Caco-2 (cell line): ENCODE measurements around the gene BRF1. TPM values are rescaled to one million over a fixed set of nuclear protein-coding genes. Genes with fewer than 3 reads are reported as not detected.

Experiments
- BruUV-seq: library from RNA; stranded (reverse); fragments of 400-500 nt; replicated peaks from 2 replicates; lab custom pipeline; 2021; lab: Mats Ljungman, UMichigan
- CTCF ChIA-PET: fragments of 300-600 bp; sonication (Branson Sonifier 250); formaldehyde crosslinking; loops from one replicate; lab custom pipeline; 2022; ENCODE audit warnings: antibody characterized with exemption; lab: Charles Lee
- POLR2A ChIA-PET: fragments of 300-600 bp; sonication (Branson Sonifier 250); formaldehyde crosslinking; loops from one replicate; lab custom pipeline; 2022; ENCODE audit warnings: antibody characterized with exemption; lab: Charles Lee
- DNase-seq, 2 experiments: peaks; one replicate each; pipeline versions ENCODE4 v3.0.0 to v3.0.0-alpha.2; 2020 to 2022
- H3K27me3 ChIP-seq: replicated peaks from 2 replicates; pipeline ENCODE4 v1.6.0; 2011; ENCODE audit warnings: low read length; ENCODE audit not compliant: control insufficient read depth, insufficient read depth
- H3K36me3 ChIP-seq: 2 replicates; pipeline ENCODE4 v1.5.1; 2011; ENCODE audit warnings: low read length; ENCODE audit not compliant: control insufficient read depth, insufficient read depth
- H3K4me1 ChIP-seq: fragments of 250-450 bp; sonication (Bioruptor Pico); 2 replicates; pipeline ENCODE4 v1.5.1; 2020; ENCODE audit warnings: mild to moderate bottlenecking
- H3K4me3 ChIP-seq: 2 replicates; pipeline ENCODE4 v1.5.1; 2011; ENCODE audit warnings: low read depth, mild to moderate bottlenecking, control low read depth, low read length
- H3K9me3 ChIP-seq: fragments of 250-450 bp; sonication (Bioruptor Pico); 2 replicates; pipeline ENCODE4 v1.5.1; 2020; ENCODE audit warnings: mild to moderate bottlenecking, moderate library complexity
- H3K27ac Mint-ChIP-seq: one replicate; pipeline ENCODE4 v1.8.0; 2022; ENCODE audit warnings: mixed read lengths; ENCODE audit not compliant: unreplicated experiment
- H3K27me3 Mint-ChIP-seq: one replicate; pipeline ENCODE4 v1.8.0; 2022; ENCODE audit warnings: mixed read lengths; ENCODE audit not compliant: insufficient read depth, unreplicated experiment
- H3K36me3 Mint-ChIP-seq: one replicate; pipeline ENCODE4 v1.8.0; 2022; ENCODE audit warnings: mild to moderate bottlenecking, mixed read lengths; ENCODE audit not compliant: insufficient read depth, unreplicated experiment
- H3K4me1 Mint-ChIP-seq: one replicate; pipeline ENCODE4 v1.8.0; 2022; ENCODE audit warnings: low read depth, mixed read lengths; ENCODE audit not compliant: unreplicated experiment
- H3K4me3 Mint-ChIP-seq: one replicate; pipeline ENCODE4 v1.8.0; 2022; ENCODE audit warnings: mild to moderate bottlenecking, moderate library complexity, mixed read lengths; ENCODE audit not compliant: unreplicated experiment
- H3K9me3 Mint-ChIP-seq: one replicate; pipeline ENCODE4 v1.8.0; 2022; ENCODE audit warnings: mixed read lengths; ENCODE audit not compliant: unreplicated experiment
- intact Hi-C: fragments of 100-400 bp; cut with micrococcal nuclease; formaldehyde crosslinking; loops from one replicate; pipeline ENCODE4 v1.10.0; 2022; ENCODE audit not compliant: unreplicated experiment
- total RNA-seq: library from RNA; stranded (reverse); gene quantifications from 2 replicates; pipeline ENCODE4 v1.2.3, GENCODE V29; 2022
- TF ChIP-seq, protein P1 (sequence below), 2 experiments: fragments of 200-600 bp in 1 of 2; IDR thresholded peaks; 1 replicate in 1 of 2; 2 replicates in 1 of 2; pipeline versions ENCODE4 v1.5.1 to v1.8.0; 2011 to 2022; ENCODE audit warnings: antibody characterized with exemption in 1 of 2, control low read depth in 1 of 2, inconsistent platforms in 1 of 2, low read depth in 1 of 2, low read length in 1 of 2, mild to moderate bottlenecking in 1 of 2, moderate library complexity in 1 of 2; ENCODE audit not compliant: insufficient read depth in 1 of 2, severe bottlenecking in 1 of 2, unreplicated experiment in 1 of 2

BRF1 gene
- total RNA-seq, 1 experiment from 2014 or later: 43.6 TPM

GRCh38 chr14:105331575-105332349, 31.0 kb upstream of the BRF1 start:
- Histone ChIP-seq H3K4me1 (no peaks in the 10 kb centered on the region), H3K27me3 (no peaks in the 10 kb centered on the region), H3K36me3 (no peaks in the 10 kb centered on the region), H3K4me3 (no peak overlapping the region), H3K9me3 (no peaks in the 10 kb centered on the region)
- Mint-ChIP-seq H3K36me3 (no peaks in the 10 kb centered on the region), H3K27ac (no peak overlapping the region), H3K4me3 (no peak overlapping the region), H3K4me1 (no peaks in the 10 kb centered on the region), H3K27me3 (no peaks in the 10 kb centered on the region), H3K9me3 (no peaks in the 10 kb centered on the region)
- intact Hi-C loops: no loop called here
- ChIA-PET POLR2A (no interaction called here), CTCF (no interaction called here)
- no peak for DNase-seq
- TF ChIP-seq, protein P1, sequence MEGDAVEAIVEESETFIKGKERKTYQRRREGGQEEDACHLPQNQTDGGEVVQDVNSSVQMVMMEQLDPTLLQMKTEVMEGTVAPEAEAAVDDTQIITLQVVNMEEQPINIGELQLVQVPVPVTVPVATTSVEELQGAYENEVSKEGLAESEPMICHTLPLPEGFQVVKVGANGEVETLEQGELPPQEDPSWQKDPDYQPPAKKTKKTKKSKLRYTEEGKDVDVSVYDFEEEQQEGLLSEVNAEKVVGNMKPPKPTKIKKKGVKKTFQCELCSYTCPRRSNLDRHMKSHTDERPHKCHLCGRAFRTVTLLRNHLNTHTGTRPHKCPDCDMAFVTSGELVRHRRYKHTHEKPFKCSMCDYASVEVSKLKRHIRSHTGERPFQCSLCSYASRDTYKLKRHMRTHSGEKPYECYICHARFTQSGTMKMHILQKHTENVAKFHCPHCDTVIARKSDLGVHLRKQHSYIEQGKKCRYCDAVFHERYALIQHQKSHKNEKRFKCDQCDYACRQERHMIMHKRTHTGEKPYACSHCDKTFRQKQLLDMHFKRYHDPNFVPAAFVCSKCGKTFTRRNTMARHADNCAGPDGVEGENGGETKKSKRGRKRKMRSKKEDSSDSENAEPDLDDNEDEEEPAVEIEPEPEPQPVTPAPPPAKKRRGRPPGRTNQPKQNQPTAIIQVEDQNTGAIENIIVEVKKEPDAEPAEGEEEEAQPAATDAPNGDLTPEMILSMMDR (IDR thresholded peaks at IDR 0.05; ENCODE audit: insufficient read depth in 1 of 2, low read depth in 1 of 2, low read length in 1 of 2, severe bottlenecking in 1 of 2, unreplicated experiment in 1 of 2): no peak
- no TSS peak for BruUV-seq

GRCh38 chr14:105330491-105330895, 29.7 kb upstream of the BRF1 start:
- H3K36me3 ChIP-seq: no peaks in the 10 kb centered on the region
- Mint-ChIP-seq H3K36me3 (no peaks in the 10 kb centered on the region), H3K4me1 (no peaks in the 10 kb centered on the region), H3K4me3 (no peak overlapping the region), H3K9me3 (no peaks in the 10 kb centered on the region), H3K27ac (no peak overlapping the region), H3K27me3 (no peaks in the 10 kb centered on the region)
- no peak overlapping the region for H3K4me3 ChIP-seq
- no peaks in the 10 kb centered on the region for H3K9me3 ChIP-seq
- ChIA-PET CTCF (no interaction called here), POLR2A (no interaction called here)
- BruUV-seq: no TSS peak
- TF ChIP-seq, protein P1 (IDR thresholded peaks at IDR 0.05; ENCODE audit: insufficient read depth in 1 of 2, low read depth in 1 of 2, low read length in 1 of 2, severe bottlenecking in 1 of 2, unreplicated experiment in 1 of 2): no peak
- DNase-seq: no peak
- intact Hi-C loops: no loop called here
- no peaks in the 10 kb centered on the region for H3K4me1 ChIP-seq
- no peaks in the 10 kb centered on the region for H3K27me3 ChIP-seq

GRCh38 chr14:105329411-105330150, 28.8 kb upstream of the BRF1 start:
- Histone ChIP-seq H3K27me3 (no peaks in the 10 kb centered on the region), H3K36me3 (no peaks in the 10 kb centered on the region), H3K9me3 (no peaks in the 10 kb centered on the region), H3K4me3 (no peak overlapping the region), H3K4me1 (no peaks in the 10 kb centered on the region)
- Mint-ChIP-seq H3K4me1 (no peaks in the 10 kb centered on the region), H3K4me3 (no peak overlapping the region), H3K9me3 (no peaks in the 10 kb centered on the region), H3K36me3 (no peaks in the 10 kb centered on the region), H3K27ac (no peak overlapping the region), H3K27me3 (no peaks in the 10 kb centered on the region)
- POLR2A ChIA-PET: no interaction called here
- intact Hi-C loops: no loop called here
- BruUV-seq: no TSS peak
- no peak for DNase-seq
- TF ChIP-seq, protein P1 (IDR thresholded peaks at IDR 0.05; ENCODE audit: insufficient read depth in 1 of 2, low read depth in 1 of 2, low read length in 1 of 2, severe bottlenecking in 1 of 2, unreplicated experiment in 1 of 2): no peak
- CTCF ChIA-PET: no interaction called here
